KBM-7 (cell line): ENCODE data around the gene BNIP5.
"Not testable (repeated sequence)": the region's sequence is repeated elsewhere in the genome, so short reads cannot be mapped to it uniquely, and the experiment has no call there.

ENCODE experiments used
- DNase-seq: peaks from one replicate; pipeline ENCODE4 v3.0.0-alpha.2; 2015
- in situ Hi-C: fragments of 300-500 bp; cut with MboI; formaldehyde crosslinking; loops from 2 replicates; pipeline ENCODE4 v1.14.3; 2020; ENCODE audit warnings: low sequenced_read_pairs, low pct_unique_long_range_greater_than_20kb, mixed read lengths

Gene BNIP5

DNA sequence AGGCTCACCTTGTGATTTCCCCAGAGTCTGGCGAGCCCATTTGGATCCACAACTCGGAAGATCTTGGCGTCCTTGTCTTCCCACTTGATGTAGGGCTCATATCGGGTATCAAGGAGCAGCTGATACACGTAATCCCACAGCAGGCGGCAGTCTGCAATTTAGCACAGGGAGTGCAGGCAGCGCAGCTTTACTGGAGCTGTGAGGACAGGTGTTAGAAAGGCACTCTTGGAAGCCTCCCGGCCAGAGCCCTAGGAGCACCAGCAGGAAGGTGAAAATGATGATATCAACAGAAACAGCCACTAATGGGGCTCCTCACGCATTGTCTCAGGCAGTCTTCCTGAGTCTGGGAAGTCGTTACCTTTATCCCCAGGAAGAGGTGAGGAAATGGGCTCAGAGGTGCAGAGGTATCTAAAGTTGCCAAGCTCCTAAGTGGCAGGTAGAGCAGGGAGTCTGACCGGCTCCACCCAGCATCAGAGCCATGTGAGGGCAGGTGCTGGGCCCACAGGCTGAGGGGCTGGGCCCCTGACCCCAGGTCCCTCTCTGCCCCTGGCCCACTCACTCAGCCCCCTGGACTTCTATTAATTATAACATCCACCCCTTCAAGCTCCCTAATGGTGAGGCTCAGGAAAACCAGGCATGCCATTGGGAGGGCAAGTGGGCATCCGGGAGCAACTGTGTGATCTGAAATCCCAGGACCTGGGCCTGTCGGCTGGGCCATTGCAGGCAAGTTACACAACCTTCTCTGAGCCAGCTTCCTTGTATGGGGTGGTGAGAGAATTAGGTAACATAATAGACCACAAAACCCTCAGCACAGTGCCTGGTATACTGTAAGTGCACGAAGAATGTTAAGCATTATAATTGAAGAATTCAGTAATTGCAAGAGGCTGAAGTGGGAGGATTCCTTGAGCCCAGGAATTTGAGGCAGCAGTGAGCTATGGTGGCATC lies 32.5 kb upstream of the BNIP5 start:
- DNase-seq, result peak; percentile 45
- in situ Hi-C loops, result loop anchor here (10.0 kb wide), 1 partner anchor 244 kb away; no protein-coding TSS in a partner anchor

DNA sequence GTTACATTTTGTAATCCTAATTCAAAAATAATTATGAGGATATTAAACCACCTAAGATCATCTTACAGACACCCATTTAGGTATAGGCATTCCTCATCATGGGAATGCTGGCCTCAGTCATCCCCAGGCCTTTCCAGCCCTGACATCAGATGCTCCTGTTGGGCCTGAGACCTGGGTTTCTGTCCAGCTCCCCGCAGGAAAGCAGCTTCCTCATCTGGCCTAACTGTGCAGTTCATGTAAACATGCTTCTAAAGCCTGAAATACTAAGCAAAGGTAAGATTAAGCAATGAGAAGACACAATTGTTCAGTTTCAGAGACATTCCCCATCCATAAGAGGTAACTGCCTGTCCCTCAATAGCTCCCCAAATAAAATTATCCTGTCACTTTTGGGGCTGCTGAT lies 31.7 kb upstream of the BNIP5 start:
- in situ Hi-C loops, result loop anchor here (10.0 kb wide), 1 partner anchor 244 kb away; no protein-coding TSS in a partner anchor
- DNase-seq, result no peak

DNA sequence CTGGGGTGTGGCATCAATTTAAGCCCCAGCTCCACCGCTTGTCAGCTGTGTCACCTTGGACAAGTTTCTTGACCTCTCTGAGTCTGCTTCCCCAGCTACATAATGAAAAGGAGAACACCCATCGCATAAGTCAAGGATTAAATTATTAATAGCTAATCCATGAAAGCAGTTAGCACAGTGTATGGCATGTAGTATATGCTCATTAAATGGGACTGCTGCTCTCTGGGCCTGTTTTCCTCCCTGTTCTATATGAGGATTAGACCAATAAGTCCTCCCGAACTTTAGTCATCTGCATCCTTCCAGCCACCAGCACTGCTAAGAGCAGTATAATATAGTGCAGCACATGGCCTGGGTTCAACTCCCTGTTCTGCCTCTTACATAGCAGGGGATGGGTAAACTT lies 31.1 kb upstream of the BNIP5 start:
- no peak for DNase-seq
- in situ Hi-C loops, result loop anchor here (10.0 kb wide), 1 partner anchor 243 kb away; no protein-coding TSS in a partner anchor

DNA sequence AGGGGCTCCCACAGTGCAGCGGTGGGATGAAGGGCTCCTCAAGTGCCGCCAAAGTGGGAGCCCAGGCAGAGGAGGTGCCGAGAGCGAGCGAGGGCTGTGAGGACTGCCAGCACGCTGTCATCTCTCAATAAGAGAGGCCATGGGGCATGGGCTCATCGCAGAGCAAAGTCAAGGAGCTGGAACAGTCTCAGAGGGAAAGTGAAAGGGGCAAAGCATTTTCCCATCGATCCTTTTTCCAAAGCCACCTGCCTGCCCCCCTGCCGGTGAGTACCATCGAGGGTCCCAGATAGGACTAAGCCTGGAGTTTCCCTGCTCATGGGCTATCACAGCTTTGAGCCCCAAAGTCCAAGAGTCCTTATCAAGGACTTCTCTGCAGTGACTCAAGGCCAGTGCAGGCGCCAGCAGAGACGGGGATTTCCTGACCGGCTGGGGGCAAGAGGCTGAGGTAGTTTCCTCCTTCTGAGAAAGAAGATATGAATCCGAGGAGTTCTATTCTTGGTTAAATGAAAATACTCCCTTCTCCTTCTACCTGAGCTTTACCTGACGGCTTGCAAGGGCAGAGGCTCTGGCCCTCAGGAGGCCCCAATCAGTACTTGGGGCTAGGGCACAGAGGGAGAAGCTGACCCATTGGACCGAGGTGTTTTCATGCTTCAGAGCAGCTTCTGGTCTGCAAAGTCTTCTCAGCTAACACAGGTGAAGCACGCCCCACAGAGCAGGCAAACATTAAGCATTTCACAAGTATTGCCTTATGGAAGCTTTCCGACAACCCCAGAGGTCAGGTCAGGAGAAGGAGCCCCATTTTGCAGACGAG lies 28.2 kb upstream of the BNIP5 start:
- in situ Hi-C loops, result loop anchor here (10.0 kb wide), 1 partner anchor 240 kb away; no protein-coding TSS in a partner anchor
- DNase-seq, result no peak

DNA sequence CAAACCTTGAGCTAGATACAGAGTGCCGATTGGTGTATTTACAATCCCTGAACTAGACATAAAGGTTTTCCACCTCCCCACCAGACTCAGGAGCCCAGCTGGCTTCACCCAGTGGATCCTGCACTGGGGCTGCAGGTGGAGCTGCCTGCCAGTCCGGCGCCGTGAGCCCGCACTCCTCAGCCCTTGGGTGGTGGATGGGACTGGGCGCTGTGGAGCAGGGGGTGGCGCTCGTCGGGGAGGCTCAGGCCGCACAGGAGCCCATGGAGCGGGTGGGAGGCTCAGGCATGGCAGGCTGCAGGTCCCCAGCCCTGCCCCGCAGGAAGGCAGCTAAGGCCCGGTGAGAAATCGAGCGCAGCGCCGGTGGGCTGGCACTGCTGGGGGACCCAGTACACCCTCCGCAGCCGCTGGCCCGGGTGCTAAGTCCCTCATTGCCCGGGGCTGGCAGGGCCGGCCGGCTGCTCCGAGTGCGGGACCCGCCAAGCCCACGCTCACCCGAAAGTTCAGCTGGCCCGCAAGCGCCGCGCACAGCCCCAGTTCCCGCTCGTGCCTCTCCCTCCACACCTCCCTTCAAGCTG lies 27.5 kb upstream of the BNIP5 start:
- in situ Hi-C loops, result loop anchor here (10.0 kb wide), 1 partner anchor 239 kb away; no protein-coding TSS in a partner anchor
- DNase-seq, result not testable (repeated sequence)

DNA sequence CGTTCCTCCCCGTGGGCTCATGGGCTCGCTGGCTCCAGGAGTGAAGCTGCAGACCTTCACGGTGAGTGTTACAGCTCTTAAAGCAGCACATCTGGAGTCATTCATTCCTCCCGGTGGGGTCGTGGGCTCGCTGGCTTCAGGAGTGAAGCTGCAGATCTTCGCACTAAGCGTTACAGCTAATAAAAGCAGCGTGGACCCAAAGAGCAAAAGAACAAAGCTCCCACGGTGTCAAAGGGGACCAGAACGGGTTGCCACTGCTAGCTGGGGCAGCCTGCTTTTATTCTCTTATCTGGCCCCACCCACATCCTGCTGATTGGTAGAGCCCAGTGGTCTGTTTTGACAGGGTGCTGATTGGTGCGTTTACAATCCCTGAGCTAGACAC lies 26.7 kb upstream of the BNIP5 start:
- in situ Hi-C loops, result loop anchor here (10.0 kb wide), 1 partner anchor 239 kb away; no protein-coding TSS in a partner anchor
- DNase-seq, result not testable (repeated sequence)

DNA sequence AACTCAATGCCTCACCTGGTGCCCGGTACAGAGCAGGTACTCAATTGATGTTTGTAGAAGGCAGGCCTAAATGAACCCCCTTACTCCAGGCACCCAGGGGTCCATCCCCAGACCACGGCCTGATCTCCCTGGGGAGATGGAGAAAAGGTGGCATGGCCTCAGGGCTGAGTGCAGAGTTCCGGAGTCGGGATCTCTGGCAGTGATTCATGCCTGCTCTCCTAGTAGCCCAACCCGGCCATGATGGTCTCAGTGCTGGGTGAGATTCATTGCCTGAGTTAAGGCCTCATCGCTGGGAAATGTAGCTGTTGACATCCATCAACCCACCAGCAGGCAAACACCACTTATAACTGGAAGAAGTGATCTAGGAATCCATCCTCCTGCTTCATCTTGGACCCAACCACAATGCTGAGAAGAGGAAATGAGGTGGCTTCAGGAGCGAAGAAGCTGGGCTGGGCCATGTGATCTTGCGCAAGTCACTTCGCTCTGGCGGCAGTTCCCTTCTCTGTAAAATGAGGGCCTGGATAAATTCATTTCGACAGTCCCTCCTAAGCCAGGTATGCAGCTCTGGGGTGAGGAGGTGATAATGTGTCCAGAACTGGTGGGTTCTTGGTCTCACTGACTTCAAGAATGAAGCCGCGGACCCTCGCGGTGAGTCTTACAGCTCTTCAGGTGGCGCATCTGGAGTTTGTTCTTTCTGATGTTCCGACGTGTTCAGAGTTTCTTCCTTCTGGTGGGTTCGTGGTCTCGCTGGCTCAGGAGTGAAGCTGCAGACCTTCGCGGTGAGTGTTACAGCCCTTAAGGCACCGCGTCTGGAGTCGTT lies 26.1 kb upstream of the BNIP5 start:
- peak; percentile 61 for DNase-seq
- in situ Hi-C loops, result loop anchor here (10.0 kb wide), 1 partner anchor 238 kb away; no protein-coding TSS in a partner anchor

DNA sequence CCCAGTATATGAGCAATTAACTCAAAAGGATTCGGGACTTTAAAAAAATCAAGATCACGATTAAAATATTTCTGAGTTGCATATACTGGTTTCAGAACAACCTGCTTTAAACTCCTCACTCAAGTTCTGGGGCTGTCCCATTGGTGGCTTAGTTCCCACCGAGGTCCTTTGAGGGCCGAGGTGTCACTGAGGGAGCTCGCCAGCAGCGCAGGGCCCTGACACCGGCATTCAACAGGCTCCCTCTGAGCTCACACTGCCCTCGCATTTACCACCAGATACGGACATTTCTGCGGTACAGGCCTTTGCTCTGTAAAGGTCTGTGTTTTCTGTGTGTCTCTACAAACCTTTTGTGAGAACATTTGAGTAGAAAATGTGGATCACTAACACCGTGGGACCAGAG lies 24.4 kb upstream of the BNIP5 start:
- in situ Hi-C loops, result loop anchor here (10.0 kb wide), 1 partner anchor 236 kb away; no protein-coding TSS in a partner anchor
- no peak for DNase-seq

DNA sequence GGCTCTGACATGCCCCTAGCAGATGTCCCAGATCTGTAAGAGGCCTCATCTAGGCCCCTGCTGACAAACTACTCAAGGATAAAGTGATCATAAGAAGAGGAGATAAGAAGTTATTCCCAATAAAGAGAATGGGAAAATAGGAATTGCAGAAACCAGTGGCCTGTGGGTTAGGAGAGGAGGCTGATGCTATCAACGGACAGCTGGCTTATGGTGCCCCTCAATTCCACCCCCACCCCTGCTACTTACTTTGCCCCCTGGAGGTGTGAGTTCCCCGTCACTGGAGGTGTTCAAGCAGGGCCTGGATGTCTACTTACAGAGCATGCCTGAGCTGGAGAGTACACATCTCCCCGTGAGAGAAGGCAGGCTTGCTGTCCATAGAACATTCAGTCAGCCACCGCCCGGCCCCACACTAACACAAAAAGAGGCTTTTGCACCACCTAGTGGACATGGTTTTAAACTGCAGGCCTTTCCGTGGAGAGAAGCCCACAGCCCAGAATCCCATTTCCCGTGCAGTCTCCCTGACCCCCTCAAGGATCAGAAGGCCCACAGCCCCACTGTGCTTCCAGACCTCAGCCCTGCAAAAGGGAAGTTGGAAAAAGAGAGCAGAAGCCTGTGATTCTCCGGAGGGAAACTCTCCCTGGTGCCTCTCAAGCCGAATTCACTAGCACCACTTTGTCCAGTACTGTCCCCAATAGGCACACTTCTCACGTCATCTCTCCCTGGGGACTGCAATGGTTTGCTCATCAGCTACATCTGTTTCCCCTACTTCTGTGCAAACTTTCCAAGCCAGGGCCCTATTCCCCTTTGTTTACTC lies 23.8 kb upstream of the BNIP5 start:
- in situ Hi-C loops, result loop anchor here (10.0 kb wide), 1 partner anchor 236 kb away; no protein-coding TSS in a partner anchor
- peak; percentile 77 for DNase-seq

DNA sequence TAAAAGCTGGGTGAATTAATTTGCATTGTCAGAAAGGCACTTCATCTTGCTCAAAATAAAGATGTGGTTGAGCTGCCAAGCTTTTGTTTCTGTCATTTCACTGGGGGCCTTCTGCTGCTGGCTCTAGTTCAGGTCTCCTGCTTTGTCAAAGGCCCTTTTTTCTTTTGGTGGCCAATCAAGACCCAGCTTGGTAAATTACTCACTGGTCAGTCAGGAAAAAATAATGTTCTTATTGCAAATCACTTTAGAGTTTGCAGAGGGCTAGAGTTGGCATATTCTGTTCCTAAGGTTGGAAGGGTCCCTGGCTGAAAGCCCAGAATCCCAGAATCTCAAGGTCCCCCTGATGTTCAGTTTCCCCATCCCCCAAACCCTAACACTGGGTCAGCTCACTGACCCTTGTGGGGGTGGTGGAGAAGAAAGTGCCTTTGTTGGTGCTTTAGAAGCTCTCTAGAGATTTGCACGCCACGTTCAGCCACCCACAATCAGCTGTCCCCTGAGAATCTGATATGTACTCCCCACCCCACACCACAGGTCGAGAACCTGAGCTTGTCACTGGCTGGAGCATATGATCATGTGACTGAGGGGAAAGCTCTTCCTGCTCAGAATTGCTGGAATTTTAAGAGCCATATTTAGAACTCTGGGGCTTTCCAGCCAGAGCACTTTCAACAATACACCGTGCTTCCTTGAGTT lies 21.7 kb upstream of the BNIP5 start:
- DNase-seq, result no peak
- in situ Hi-C loops, result no loop called here

DNA sequence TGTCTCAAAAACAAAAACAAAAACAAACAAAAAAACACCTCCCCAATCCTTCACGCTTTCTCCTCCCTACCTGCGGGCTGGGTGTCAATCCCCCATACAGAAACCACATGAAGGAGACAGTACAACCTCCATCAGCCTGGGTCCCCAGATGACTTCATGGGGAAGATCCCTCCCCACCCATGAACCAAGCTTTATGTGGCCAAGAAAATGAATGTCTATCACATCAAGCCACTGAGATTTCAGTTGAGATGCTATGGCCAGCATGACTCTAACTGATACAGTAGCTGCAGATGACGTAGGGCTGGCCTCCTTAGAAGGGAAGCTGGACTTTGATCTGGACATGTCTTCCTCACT lies 21.2 kb upstream of the BNIP5 start:
- no peak for DNase-seq
- in situ Hi-C loops, result no loop called here

DNA sequence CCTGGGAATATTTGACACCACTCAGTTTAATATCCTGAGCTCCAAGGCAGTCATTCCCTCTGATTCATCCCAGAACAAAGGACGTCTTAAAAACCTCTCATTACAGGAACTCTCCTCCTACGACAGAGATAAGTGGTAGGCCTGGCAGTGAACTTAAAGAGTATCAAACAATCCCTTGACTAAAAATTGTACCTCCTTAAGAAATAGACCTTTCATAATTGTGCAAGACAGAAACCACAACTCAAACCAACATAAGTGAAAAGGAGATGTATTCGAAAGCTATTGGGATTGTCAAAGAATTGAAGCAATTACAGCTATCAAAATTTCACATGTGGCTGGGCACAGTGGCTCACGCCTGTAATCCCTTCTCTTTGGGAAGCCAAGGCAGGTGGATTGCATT lies 19.1 kb upstream of the BNIP5 start:
- DNase-seq, result no peak
- in situ Hi-C loops, result no loop called here

DNA sequence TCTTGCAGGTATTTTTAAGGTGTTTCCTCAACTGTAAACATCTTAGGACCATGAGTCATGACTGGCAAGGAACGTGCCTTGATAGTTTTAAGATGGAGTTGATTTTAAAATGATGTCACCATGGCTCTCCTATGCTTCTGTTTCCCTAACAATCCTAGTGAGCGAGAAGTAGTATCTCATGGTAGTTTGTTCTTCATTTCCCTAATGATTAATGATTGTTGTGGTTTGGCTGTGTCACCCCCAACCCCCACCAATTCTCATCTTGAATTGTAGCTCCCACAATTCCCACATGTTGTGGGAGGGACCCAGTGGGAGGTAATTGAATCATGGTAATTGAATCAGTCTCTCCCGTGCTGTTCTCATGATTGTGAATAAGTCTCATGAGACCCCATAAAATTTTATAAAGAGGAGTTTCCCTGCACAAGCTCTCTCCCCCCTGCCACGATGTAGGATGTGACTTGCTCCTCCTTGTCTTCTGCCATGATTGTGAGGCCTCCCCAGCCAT lies 16.8 kb upstream of the BNIP5 start:
- DNase-seq, result no peak
- in situ Hi-C loops, result no loop called here

DNA sequence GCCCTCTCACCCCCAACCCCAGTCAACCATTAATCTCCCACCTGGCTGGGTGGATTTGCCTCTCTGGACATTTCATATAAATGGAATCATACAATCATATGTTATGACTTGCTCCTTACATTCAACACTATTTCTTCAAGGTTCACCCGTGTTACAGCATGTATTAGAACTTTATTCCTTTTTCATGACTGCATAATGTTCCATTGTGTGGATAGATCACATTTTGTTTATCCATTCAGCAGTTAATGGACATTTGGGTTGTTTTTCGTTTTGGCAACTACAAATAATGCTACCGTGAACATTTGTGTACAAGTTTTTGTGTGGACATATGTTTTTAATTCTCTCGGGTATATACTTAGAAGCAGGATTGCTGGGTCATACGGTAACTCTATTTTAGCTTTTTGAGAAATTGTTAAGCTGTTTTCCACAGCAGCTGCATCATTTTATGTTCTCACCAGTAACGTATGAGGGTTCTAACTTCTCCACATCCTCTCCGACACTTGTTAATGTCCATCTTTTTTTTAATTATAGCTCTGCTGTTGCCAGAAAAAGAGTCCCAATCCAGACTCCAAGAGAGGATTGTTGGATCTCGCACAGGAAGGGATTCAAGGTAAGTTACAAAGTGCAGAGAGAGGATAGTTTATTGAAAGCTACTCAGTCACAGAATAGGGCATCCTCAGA lies 15.9 kb upstream of the BNIP5 start:
- no peak for DNase-seq
- in situ Hi-C loops, result no loop called here

DNA sequence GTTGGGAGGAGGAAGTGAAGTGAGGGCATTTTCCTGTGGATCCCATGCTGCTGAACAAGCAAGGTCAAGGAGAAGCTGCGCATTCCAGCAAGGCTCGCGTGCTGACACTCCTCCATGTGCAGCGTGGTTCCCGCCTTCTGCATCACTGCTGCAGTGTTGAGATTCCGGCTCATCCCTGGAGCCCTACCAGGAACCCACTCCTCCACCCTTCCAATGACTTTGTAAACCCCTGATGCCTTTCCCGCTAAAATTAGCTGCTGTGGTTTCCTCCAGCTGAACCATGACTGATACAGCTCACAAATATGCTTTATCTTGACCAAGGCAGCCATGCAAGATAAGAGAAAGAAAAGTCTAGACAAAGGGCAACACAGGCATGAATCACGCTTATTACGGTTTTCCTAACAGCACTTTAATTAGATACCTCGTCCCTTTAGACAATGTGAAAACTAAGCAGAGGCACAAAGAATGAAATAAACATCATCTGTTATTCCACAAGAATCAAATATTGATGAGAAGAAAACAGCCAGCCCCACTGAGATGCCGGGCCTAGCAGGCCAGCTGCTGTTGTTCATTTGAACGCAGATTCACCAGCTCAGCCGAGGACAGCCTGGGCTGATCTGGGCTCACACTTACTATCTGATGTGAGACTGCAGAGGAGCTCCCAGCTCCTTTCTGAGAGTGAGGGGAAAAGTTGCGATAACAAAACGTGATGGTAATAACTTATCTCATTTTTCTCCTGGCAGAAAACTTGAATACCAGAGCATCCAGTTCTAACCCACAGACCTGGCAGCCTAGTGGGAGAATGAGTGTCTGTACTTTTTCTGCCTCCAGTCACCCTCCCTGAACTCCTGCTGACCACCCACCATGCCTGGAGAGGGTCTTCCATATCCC lies 14.2 kb upstream of the BNIP5 start:
- in situ Hi-C loops, result no loop called here
- DNase-seq, result peak; percentile 60

DNA sequence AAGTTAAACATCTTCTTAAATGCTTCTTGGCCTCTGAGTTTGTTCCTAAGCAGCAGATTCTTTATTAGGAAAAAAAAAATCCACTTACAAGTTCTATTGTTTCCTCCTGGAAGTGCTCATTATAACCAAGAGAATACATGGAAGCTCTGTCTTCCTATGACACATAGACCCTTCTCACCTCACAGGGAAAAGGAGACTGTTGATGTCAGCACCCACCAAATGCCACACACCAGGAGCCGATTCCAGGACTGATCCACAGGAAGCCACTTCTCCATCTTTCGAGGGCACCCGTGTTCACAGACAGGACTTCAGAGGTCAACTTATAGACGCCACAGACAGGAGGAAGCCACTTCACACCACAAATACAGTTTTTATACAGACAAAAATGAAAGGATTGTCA lies 13.4 kb upstream of the BNIP5 start:
- in situ Hi-C loops, result no loop called here
- DNase-seq, result no peak
